Activated CD4-positive, alpha-beta memory T cell treated with anti-CD3 and anti-CD28 coated beads for 36 hours (primary cell): ENCODE data around the gene FAM83D. TPM values are rescaled to one million over a fixed set of nuclear protein-coding genes. Genes with fewer than 3 reads are reported as not detected.
"Not testable (repeated sequence)": the region's sequence is repeated elsewhere in the genome, so short reads cannot be mapped to it uniquely, and the experiment has no call there.

Experiments used
- CTCF ChIA-PET: fragments of 350-600 bp; sonication (Branson Sonifier 250); formaldehyde crosslinking; loops from one replicate; lab custom pipeline; 2021; ENCODE audit warnings: antibody characterized with exemption, inconsistent platforms; lab: Charles Lee
- POLR2A ChIA-PET: fragments of 350-600 bp; sonication (Branson Sonifier 250); formaldehyde crosslinking; loops from one replicate; lab custom pipeline; 2021; ENCODE audit warnings: antibody characterized with exemption; lab: Charles Lee
- DNase-seq: peaks from one replicate; pipeline ENCODE4 v3.0.0-alpha.2; 2020
- H3K27ac Mint-ChIP-seq: one replicate; pipeline ENCODE4 v1.8.0; 2021; ENCODE audit warnings: mixed read lengths
- H3K27me3 Mint-ChIP-seq: one replicate; pipeline ENCODE4 v1.8.0; 2021; ENCODE audit warnings: mixed read lengths
- H3K36me3 Mint-ChIP-seq: one replicate; pipeline ENCODE4 v1.8.0; 2021; ENCODE audit warnings: mixed read lengths
- H3K4me1 Mint-ChIP-seq: one replicate; pipeline ENCODE4 v1.8.0; 2021; ENCODE audit warnings: low read depth, mixed read lengths
- H3K4me3 Mint-ChIP-seq: one replicate; pipeline ENCODE4 v1.8.0; 2021; ENCODE audit warnings: mild to moderate bottlenecking, mixed read lengths
- H3K9me3 Mint-ChIP-seq: one replicate; pipeline ENCODE4 v1.8.0; 2021; ENCODE audit warnings: mixed read lengths
- intact Hi-C: fragments of 100-400 bp; cut with micrococcal nuclease; formaldehyde crosslinking; loops from one replicate; pipeline ENCODE4 v1.15.1; 2023
- total RNA-seq, 2 experiments: library from RNA; stranded (reverse); gene quantifications; one replicate each; pipeline ENCODE4 v1.2.3, GENCODE V29; 2021

FAM83D gene
- total RNA-seq, 2 experiments from 2014 or later: 11.1 to 11.2 TPM

DNA sequence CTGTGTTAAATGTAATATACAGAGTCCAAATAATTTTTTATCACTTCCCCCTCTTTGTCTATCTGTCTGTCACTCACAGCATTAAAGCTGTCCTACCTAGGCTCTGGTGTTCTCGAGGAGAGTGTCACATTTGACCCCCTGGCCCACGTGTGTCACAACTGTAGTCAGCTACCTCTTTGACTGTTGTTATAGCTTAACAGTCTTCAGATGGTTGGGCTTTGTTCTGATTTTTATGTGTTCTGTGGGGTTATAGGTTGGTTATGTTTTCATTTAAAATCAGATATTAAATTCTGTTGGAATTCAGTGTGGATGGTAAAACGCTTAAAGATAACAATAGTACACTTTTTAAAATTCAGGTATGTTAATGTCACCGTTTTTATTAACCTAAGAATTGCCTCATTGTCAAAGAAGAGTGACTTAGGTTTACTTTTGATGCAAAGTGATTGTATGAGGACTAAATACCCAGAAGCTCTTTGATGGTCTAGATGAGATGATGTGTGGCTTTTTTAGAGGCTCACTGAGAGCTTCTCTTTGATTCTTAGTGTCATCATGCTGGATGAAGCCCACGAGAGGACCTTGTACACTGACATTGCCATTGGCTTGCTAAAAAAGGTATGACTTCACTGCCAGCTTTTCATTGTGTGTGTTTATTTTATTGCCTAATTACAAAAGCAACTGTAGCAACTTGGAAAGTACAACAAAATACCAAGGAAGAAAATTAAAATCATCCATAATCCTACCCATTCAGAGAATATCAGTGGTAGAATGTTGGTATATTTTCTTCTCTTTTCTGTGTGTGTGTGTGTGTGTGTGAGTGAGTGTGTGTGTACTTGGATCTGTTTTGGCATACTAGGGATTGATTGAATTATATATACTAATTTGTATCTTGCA is 65.8 kb downstream of the FAM83D start:
- no peaks in the 10 kb centered on the region for H3K27me3 Mint-ChIP-seq
- H3K4me3 Mint-ChIP-seq: no peak overlapping the region
- POLR2A ChIA-PET: interaction anchor here (1.4 kb wide), 1 partner anchor 65 kb away, joined by 3 read pairs; the partner anchor contains the start of gene FAM83D
- H3K27ac Mint-ChIP-seq: no peak overlapping the region
- no peaks in the 10 kb centered on the region for H3K9me3 Mint-ChIP-seq
- peaks cover 26% of the 10 kb centered on the region for H3K36me3 Mint-ChIP-seq
- intact Hi-C loops: no loop called here
- CTCF ChIA-PET: interaction anchor here (0.6 to 1.7 kb wide), 2 partner anchors 20 to 58 kb away, joined by 3 to 4 read pairs; no protein-coding TSS in a partner anchor
- DNase-seq: no peak
- peaks cover 9% of the 10 kb centered on the region for H3K4me1 Mint-ChIP-seq

- ChIA-PET CTCF (interaction anchor here (2.7 kb wide), 1 partner anchor 54 kb away, joined by 11 read pairs; no protein-coding TSS in a partner anchor), POLR2A (no interaction called here)
- no peak overlapping the region for H3K27ac Mint-ChIP-seq
- no peaks in the 10 kb centered on the region for H3K9me3 Mint-ChIP-seq
- no peak for DNase-seq
- intact Hi-C loops: loop anchor here (2.0 kb wide), 2 partner anchors 25 to 33 kb away; partner anchors contain the start of gene DHX35
- H3K36me3 Mint-ChIP-seq: peaks cover 34% of the 10 kb centered on the region
- H3K4me1 Mint-ChIP-seq: peaks cover 22% of the 10 kb centered on the region
- H3K4me3 Mint-ChIP-seq: no peak overlapping the region
- no peaks in the 10 kb centered on the region for H3K27me3 Mint-ChIP-seq
These were observed 69.4 kb downstream of the FAM83D start for GRCh38 chr20:38995536-38996044.

DNA sequence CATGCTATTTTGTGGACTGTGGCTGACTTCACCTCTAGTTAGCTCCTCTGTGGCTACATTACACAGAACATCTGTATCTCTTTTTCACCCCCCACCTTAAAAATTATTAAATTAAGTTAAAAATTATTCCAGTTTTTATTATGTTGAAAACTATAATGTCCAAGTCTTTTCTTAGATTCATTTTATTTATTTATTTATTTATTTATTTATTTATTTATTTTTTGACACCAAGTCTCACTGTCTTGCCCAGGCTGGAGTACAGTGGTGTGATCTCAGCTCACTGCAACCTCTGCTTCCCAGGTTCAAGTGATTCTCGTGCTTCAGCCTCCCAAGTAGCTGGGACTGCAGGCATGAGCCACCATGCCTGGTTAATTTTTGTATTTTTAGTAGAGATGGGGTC is 70.6 kb downstream of the FAM83D start:
- peaks cover 40% of the 10 kb centered on the region for H3K36me3 Mint-ChIP-seq
- intact Hi-C loops: loop anchor here (2.0 kb wide), 2 partner anchors 24 to 34 kb away; partner anchors contain the start of gene DHX35
- not testable (repeated sequence) for H3K27ac Mint-ChIP-seq, H3K9me3 Mint-ChIP-seq, H3K4me3 Mint-ChIP-seq, DNase-seq, H3K27me3 Mint-ChIP-seq
- CTCF ChIA-PET: interaction anchor here (1.1 to 2.8 kb wide), 5 partner anchors 12 to 84 kb away, joined by 3 to 11 read pairs (median 7); partner anchors contain the start of gene FAM83D
- peaks cover 22% of the 10 kb centered on the region for H3K4me1 Mint-ChIP-seq
- POLR2A ChIA-PET: interaction anchor here (0.6 to 2.2 kb wide), 2 partner anchors 35 to 107 kb away, joined by 3 to 10 read pairs; partner anchors contain the start of gene DHX35

- DNase-seq: peak; percentile 83
- H3K27me3 Mint-ChIP-seq: no peaks in the 10 kb centered on the region
- H3K4me3 Mint-ChIP-seq: no peak overlapping the region
- peak overlapping the region; percentile 9 for H3K27ac Mint-ChIP-seq
- CTCF ChIA-PET: interaction anchor here (0.6 to 2.8 kb wide), 8 partner anchors 10 to 76 kb away, joined by 3 to 11 read pairs (median 4); partner anchors contain the start of genes DHX35 and FAM83D
- H3K9me3 Mint-ChIP-seq: no peaks in the 10 kb centered on the region
- H3K4me1 Mint-ChIP-seq: peaks cover 22% of the 10 kb centered on the region
- H3K36me3 Mint-ChIP-seq: peaks cover 43% of the 10 kb centered on the region
- intact Hi-C loops: loop anchor here (2.0 kb wide), 2 partner anchors 23 to 35 kb away; partner anchors contain the start of gene DHX35
- POLR2A ChIA-PET: interaction anchor here (1.1 to 2.2 kb wide), 2 partner anchors 36 to 72 kb away, joined by 5 to 10 read pairs; partner anchors contain the start of genes DHX35 and FAM83D
These were observed 71.4 kb downstream of the FAM83D start for GRCh38 chr20:38997622-38998021.

DNA sequence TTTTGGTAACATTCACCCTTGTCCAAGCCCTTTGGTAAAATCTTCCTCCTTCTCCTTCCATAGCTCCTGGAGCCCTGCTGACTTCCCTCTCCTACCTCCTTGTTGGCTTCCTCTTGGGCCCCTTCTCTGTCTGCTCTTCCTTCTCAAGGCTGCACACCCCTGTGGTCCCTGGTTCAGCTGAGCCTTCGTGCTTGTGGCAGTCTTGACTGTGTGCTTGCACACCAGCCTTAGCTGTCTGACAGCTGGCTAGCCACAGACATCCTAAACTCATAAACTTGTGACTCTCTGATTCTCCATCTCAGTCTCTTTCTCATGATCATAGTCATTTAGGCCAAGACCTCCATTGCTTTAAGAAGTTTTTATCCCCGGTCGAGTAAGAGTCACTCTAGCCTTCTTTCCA is 73.0 kb downstream of the FAM83D start:
- Mint-ChIP-seq H3K4me1 (peaks cover 29% of the 10 kb centered on the region), H3K36me3 (peaks cover 54% of the 10 kb centered on the region), H3K27ac (no peak overlapping the region), H3K27me3 (no peaks in the 10 kb centered on the region), H3K9me3 (no peaks in the 10 kb centered on the region), H3K4me3 (no peak overlapping the region)
- ChIA-PET POLR2A (no interaction called here), CTCF (interaction anchor here (0.6 to 1.1 kb wide), 2 partner anchors 9 to 916 kb away, joined by 3 read pairs; no protein-coding TSS in a partner anchor)
- no peak for DNase-seq
- intact Hi-C loops: no loop called here

GRCh38 chr20:38999965-39000910 is 74.0 kb downstream of the FAM83D start:
- POLR2A ChIA-PET: no interaction called here
- no peak overlapping the region for H3K4me3 Mint-ChIP-seq
- peaks cover 34% of the 10 kb centered on the region for H3K4me1 Mint-ChIP-seq
- no peaks in the 10 kb centered on the region for H3K27me3 Mint-ChIP-seq
- H3K9me3 Mint-ChIP-seq: no peaks in the 10 kb centered on the region
- DNase-seq: no peak
- intact Hi-C loops: no loop called here
- no peak overlapping the region for H3K27ac Mint-ChIP-seq
- peaks cover 53% of the 10 kb centered on the region for H3K36me3 Mint-ChIP-seq
- CTCF ChIA-PET: interaction anchor here (0.6 to 1.1 kb wide), 2 partner anchors 10 to 917 kb away, joined by 3 read pairs; no protein-coding TSS in a partner anchor

Other genes starting within 250 kb of the FAM83D start
- gene SLC32A1, start 201.9 kb upstream of the FAM83D start, total RNA-seq: not detected
- gene ACTR5, start 178.0 kb upstream of the FAM83D start, total RNA-seq: 10 to 100 TPM; 11.0 TPM
- 100 to 1,000 TPM; 111 to 114 TPM for gene PPP1R16B, start 120.7 kb upstream of the FAM83D start, total RNA-seq
- 1 to 10 TPM; 7.7 to 8.3 TPM for gene DHX35, start 35.9 kb downstream of the FAM83D start, total RNA-seq